ENCODE data around the gene ICA1L.

DNA sequence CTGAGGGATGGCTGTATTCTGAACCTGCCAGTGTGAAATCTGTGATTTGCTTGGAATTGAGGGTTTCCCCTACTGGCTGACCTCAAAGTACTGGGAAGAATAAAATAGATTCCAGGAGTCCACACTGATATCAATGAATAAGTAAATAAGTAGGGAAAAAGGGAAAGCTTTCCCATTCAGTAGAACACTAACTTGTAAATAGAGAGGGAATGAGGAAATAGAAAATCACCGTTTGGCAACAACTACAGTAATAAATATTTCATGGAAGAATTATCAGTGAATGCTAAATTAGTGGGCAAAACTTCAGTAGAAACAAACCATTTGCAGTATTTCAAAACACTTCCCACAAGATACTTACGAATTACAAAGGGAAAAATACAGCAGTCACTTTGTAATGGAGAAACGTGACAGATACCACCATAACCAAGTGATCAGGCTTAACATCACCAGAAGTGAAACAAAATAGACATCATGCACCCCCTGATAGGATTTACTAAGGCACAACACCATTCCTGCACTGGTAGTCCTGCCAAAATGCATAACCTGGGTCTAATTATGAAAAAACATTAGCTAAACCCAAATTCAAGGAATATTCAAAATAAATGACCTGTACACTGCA is 88.5 kb downstream of the ICA1L start:
- no peak for TF ChIP-seq MXI1 (IDR thresholded peaks at IDR 0.05; ENCODE audit: borderline replicate concordance, low read depth, low read length)
- no peak for TF ChIP-seq CTCF (conservative IDR thresholded peaks at IDR 0.05; ENCODE audit: low read depth, low read length)
- no peak for TF ChIP-seq POLR2A (IDR thresholded peaks at IDR 0.05; ENCODE audit: low read depth, low read length)
- TF ChIP-seq NFE2L2 (IDR thresholded peaks at IDR 0.05; ENCODE audit: low read depth, low read length): no peak
- no peak for TF ChIP-seq BHLHE40 (IDR thresholded peaks at IDR 0.05; ENCODE audit: low read depth, low read length)
- TF ChIP-seq SMC3 (IDR thresholded peaks at IDR 0.05; ENCODE audit: low read depth, low read length): no peak
- no peak for TF ChIP-seq CHD1 (IDR thresholded peaks at IDR 0.05; ENCODE audit: low read depth, low read length)
- TF ChIP-seq USF2 (IDR thresholded peaks at IDR 0.05; ENCODE audit: low read depth, low read length): no peak
- TF ChIP-seq RAD21 (IDR thresholded peaks at IDR 0.05; ENCODE audit: low read length): no peak
- no peak for TF ChIP-seq MAZ (IDR thresholded peaks at IDR 0.05; ENCODE audit: borderline replicate concordance, low read depth, low read length)
- no peak for TF ChIP-seq FOS (IDR thresholded peaks at IDR 0.05; ENCODE audit: low read depth, low read length)
- TF ChIP-seq RFX5 (IDR thresholded peaks at IDR 0.05; ENCODE audit: low read depth, low read length): no peak

Data from IMR-90 (cell line).